H7 (cell line): ENCODE measurements around the gene CDPF1. TPM values are rescaled to one million over a fixed set of nuclear protein-coding genes. Genes with fewer than 3 reads are reported as not detected.
A peak's percentile ranks its signal among the peaks of the same experiment; 100 is the strongest.

Experiments
- DNase-seq: peaks from one replicate; pipeline ENCODE4 v3.0.0; 2012
- H3K27me3 ChIP-seq: 2 replicates; pipeline ENCODE4 v1.6.0; 2011; ENCODE audit warnings: mild to moderate bottlenecking, low read length; ENCODE audit not compliant: control insufficient read depth, insufficient read depth
- H3K36me3 ChIP-seq: replicated peaks from 2 replicates; pipeline ENCODE4 v1.5.1; 2011; ENCODE audit warnings: low read length; ENCODE audit not compliant: control insufficient read depth, insufficient read depth
- H3K4me3 ChIP-seq: 2 replicates; pipeline ENCODE4 v1.5.1; 2011; ENCODE audit warnings: low read depth, mild to moderate bottlenecking, control low read depth, low read length, moderate library complexity; ENCODE audit not compliant: insufficient read depth
- total RNA-seq: library from RNA; depleted of rRNA; stranded (reverse); fragments of >200 nt; shearing (Covaris generic); gene quantifications from 2 replicates; pipeline ENCODE4 v1.2.3, GENCODE V29; 2014

Gene CDPF1
- total RNA-seq, 1 experiment from 2014 or later: 24.5 TPM

DNA sequence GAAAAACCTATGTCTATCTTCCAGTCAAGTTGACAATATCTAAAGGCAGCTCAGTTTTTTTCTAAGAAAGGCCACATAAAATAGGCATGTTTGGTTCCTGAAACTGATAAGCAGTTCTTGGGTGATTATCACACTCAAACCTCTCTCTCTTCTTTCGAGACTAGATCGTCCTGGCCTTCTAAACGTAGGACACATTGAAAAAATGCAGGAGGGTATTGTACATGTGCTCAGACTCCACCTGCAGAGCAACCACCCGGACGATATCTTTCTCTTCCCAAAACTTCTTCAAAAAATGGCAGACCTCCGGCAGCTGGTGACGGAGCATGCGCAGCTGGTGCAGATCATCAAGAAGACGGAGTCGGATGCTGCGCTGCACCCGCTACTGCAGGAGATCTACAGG is 15.1 kb downstream of the CDPF1 start:
- DNase-seq: no peak
- no peaks in the 10 kb centered on the region for H3K27me3 ChIP-seq
- no peak overlapping the region for H3K4me3 ChIP-seq
- no peaks in the 10 kb centered on the region for H3K36me3 ChIP-seq

- H3K27me3 ChIP-seq: no peaks in the 10 kb centered on the region
- H3K4me3 ChIP-seq: no peak overlapping the region
- no peak for DNase-seq
- no peaks in the 10 kb centered on the region for H3K36me3 ChIP-seq
Measured at GRCh38 chr22:46233231-46233630, 16.9 kb downstream of the CDPF1 start.

- H3K4me3 ChIP-seq: no peak overlapping the region
- H3K36me3 ChIP-seq: no peaks in the 10 kb centered on the region
- DNase-seq: no peak
- H3K27me3 ChIP-seq: no peaks in the 10 kb centered on the region
Measured at GRCh38 chr22:46230262-46230901, 19.7 kb downstream of the CDPF1 start.

DNA sequence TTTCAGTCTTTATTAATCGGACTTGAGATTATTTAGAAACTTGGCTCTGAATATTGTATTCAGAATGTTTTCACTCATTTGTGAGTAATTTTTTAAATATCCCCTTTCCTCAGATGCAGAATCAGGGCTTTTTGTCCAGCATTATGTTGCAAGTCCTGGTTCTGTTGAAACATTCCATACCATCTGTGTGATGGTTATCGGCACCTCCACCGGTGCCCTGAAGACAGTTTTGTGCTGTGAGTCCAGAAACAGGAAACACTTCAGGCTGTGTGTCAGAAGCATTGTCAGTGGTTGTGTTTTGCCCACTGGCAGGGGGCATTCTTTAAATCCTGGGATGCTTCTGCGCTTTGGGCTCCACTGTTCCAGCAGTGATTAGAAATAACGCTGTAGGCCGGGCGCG is 20.4 kb downstream of the CDPF1 start:
- DNase-seq: no peak

DNA sequence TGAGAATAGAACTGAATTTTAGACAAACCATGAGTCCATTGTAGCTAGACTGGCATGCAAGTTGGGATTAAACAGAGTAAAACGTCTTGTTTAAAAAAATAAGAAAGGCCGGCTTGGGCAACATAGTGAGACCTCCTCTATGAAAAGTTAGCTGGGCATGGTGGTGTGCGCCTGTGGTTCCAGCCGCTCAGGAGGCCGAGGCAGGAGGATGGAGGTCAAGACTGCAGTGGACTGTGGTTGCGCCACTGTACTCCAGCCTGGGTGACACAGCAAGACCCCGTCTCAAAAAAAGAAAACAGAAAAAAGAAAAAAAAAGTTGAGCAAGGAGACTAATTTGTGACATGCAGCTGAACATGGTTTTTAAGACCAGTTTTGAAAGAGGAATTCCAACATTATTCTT is 23.5 kb downstream of the CDPF1 start:
- no peaks in the 10 kb centered on the region for H3K27me3 ChIP-seq
- no peak overlapping the region for H3K4me3 ChIP-seq
- H3K36me3 ChIP-seq: no peaks in the 10 kb centered on the region
- DNase-seq: no peak

More for the DNA sequence above, 20.4 kb downstream of the CDPF1 start:
- no peak overlapping the region for H3K4me3 ChIP-seq
- no peaks in the 10 kb centered on the region for H3K27me3 ChIP-seq
- H3K36me3 ChIP-seq: no peaks in the 10 kb centered on the region

GRCh38 chr22:46225631-46226030 is 24.5 kb downstream of the CDPF1 start:
- no peak for DNase-seq
- Histone ChIP-seq H3K27me3 (no peaks in the 10 kb centered on the region), H3K36me3 (no peaks in the 10 kb centered on the region), H3K4me3 (no peak overlapping the region)

DNA sequence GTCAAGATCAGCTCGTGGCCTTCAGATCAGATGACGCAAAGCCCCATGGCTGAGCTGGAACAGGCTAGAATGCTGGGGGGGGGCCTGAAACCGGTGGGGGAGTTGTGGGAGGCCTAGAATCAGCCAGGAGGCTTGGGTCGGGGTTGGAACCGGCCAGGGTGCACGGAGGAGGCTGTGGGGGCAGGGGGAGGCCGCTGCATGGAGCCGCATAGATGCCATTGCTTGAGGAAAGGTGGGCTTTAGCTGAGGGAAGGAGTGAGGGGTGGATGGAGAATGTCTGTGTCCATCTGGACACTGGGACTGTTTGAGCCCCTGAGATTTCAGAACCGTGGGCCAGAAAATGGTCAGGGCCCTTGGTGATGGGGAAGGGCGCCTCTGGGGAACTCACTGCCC is 25.2 kb downstream of the CDPF1 start:
- Histone ChIP-seq H3K4me3 (no peak overlapping the region), H3K27me3 (no peaks in the 10 kb centered on the region), H3K36me3 (no peaks in the 10 kb centered on the region)
- DNase-seq: peak; percentile 47

DNA sequence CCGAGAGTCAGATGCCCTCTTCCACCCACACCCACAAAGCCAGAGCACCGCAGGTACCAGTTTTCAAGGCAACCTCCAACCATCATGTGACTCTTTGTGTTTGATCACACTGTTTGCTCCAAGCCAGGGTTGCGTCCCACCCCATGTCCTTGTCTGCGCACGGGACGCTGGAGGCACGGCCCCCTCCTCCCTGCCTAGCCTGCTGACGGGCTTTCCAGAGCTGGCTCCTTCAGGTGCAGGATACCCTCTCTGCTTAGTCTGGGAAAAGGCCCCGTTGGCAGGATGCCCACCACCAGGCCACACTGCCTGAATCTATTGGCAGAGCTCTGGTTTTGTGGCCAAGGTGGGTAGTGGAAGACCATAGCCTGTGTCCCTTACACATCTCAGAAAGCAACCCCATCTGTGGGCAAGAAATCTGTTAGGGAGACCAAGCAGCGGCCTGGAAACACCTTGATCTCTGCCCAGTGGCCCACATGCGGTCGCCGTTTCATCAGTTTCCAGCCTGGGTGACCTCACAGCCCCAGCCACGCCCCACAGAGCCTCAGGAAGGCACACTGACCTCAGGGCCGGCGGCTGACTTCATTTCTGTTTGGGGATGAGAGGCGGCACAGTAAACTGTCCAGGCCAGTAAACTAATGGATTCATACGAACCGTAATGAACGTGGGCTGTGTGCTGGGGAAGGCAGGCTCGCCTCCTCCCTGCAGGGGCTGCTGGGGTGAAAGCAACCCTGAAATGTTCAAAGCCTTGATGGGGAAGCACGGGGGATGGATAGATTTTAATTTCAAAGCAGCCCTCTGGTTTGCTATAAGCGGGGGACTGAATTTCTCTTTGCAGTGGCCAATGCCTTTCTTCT is 25.8 kb downstream of the CDPF1 start:
- peak; percentile 47 for DNase-seq
- no peaks in the 10 kb centered on the region for H3K27me3 ChIP-seq
- no peak overlapping the region for H3K4me3 ChIP-seq
- H3K36me3 ChIP-seq: no peaks in the 10 kb centered on the region

DNA sequence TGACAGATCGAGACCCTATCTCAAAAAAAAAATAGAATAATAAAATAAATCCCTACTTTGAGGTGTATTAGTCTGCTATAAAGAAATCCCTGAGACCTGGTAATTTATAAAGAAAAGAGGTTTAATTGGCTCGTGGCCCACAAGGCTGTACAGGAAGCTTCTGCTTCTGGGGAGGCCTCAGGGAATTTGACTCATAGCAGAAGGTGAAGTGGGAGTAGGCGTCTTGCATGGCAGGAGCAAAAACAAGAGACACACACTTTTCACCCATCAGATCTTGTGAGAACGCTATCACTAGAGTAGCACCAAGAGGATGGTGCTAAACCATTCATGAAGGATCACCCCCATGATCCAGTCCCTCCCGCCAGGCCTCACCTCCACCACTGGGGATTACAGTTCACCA is 29.2 kb downstream of the CDPF1 start:
- no peak for DNase-seq
- H3K36me3 ChIP-seq: no peaks in the 10 kb centered on the region
- H3K4me3 ChIP-seq: no peak overlapping the region
- no peaks in the 10 kb centered on the region for H3K27me3 ChIP-seq

DNA sequence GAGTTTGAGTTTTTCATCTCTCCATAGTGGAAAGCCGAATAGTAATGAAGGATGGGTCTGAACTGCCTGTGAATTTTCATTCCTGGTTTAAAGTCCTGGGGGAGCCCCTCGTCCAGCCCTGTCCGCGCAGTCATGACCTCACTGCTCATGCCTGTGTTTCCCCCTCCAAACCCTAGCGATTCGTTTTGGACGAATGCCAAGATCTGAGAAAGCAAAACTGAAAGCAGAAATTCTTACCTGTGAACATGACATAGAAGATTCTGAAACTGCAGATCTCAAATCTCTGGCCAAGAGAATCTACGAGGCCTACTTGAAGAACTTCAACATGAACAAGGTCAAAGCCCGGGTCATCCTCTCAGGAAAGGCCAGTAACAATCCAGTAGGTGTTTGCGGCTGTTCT is 30.5 kb downstream of the CDPF1 start:
- Histone ChIP-seq H3K36me3 (no peaks in the 10 kb centered on the region), H3K27me3 (no peaks in the 10 kb centered on the region), H3K4me3 (no peak overlapping the region)
- no peak for DNase-seq

- Histone ChIP-seq H3K4me3 (no peak overlapping the region), H3K36me3 (no peaks in the 10 kb centered on the region), H3K27me3 (no peaks in the 10 kb centered on the region)
- no peak for DNase-seq
Measured at GRCh38 chr22:46214616-46215015, 35.5 kb downstream of the CDPF1 start.

- Histone ChIP-seq H3K36me3 (no peaks in the 10 kb centered on the region), H3K27me3 (no peaks in the 10 kb centered on the region), H3K4me3 (no peak overlapping the region)
- DNase-seq: no peak
Measured at GRCh38 chr22:46214149-46214548, 35.9 kb downstream of the CDPF1 start.

DNA sequence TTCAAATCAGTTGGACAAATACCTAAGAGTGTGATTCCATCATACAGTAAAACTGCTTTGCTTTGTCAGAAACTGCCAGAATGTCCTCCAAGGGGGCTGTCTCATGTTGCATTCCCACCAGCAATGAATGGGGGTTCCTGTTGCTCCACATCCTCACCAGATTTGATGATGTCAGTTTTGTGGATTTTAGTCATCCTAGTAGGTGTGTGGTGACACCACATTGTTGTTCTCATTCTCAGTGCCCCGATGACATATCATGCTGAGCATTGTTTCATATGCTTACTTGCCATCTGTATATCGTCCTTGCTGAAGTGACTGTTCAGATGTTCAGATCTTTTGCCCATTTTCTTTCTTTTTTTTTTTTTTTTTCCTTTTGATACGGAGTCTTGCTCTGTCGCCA is 37.0 kb downstream of the CDPF1 start:
- Histone ChIP-seq H3K4me3 (no peak overlapping the region), H3K27me3 (no peaks in the 10 kb centered on the region)
- no peak for DNase-seq

GRCh38 chr22:46212195-46212594 is 37.9 kb downstream of the CDPF1 start:
- Histone ChIP-seq H3K27me3 (no peaks in the 10 kb centered on the region), H3K4me3 (no peak overlapping the region), H3K36me3 (no peaks in the 10 kb centered on the region)
- DNase-seq: no peak

More for the DNA sequence above, 37.0 kb downstream of the CDPF1 start:
- no peaks in the 10 kb centered on the region for H3K36me3 ChIP-seq

DNA sequence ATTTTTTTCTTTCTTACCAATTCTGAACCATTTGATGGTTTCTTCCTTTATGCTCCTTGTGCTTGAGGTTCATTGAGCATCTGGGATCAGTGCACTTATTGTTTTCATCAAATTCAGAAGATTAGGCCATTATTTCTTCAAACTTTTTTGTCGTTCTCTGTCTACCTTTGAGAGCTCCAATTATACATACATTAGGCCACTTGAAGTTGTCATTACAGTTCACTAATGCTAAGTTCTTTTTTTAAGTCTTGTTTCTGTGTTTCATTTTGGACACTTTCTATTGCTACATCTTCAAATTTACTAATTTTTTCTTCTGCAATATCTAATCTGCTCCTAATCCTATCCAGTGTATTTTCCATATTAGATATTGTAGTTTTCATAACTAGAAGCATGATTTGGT is 40.8 kb downstream of the CDPF1 start:
- H3K4me3 ChIP-seq: no peak overlapping the region
- no peaks in the 10 kb centered on the region for H3K27me3 ChIP-seq
- H3K36me3 ChIP-seq: no peaks in the 10 kb centered on the region
- DNase-seq: no peak
